GM19463 (cell line): ENCODE measurements around the gene KCNQ2.

Experiments used
- ATAC-seq: cut with Tn5 transposase; IDR thresholded peaks from one replicate; pipeline ENCODE4 v1.9.1; 2021; ENCODE audit warnings: mild to moderate bottlenecking, moderate library complexity; ENCODE audit not compliant: unreplicated experiment

The KCNQ2 gene

DNA sequence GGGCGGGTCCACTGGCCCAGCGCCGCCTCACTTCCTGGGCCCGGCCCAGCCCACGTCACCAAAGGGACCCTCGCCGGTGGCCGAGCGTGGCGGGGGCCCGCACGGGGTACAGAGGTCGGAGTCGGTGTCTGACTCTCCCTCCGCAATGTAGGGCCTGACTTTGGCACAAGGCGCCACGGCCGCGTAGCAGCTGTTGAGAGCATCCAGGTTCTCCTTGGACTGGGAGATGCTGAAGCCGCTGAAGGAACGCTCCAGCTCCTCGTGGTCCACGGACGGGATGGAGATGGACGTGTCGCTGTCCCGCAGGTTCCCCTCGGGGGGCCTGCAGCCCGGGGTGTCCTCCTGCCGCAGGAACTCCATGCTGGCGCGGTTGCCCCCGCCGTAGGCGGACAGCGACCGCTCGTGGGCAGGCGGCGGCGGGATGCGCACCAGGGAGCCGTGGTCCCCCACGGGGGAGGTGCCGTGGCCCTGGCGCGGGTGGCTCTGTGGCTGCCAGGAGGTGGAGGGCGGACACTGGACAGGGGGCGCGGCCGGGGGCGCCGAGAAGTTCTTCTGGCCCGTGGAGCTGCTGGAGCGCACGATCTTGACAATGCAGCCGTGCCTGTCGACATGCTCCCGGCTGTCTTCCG, 65.7 kb downstream of the KCNQ2 start:
- ATAC-seq: no peak

DNA sequence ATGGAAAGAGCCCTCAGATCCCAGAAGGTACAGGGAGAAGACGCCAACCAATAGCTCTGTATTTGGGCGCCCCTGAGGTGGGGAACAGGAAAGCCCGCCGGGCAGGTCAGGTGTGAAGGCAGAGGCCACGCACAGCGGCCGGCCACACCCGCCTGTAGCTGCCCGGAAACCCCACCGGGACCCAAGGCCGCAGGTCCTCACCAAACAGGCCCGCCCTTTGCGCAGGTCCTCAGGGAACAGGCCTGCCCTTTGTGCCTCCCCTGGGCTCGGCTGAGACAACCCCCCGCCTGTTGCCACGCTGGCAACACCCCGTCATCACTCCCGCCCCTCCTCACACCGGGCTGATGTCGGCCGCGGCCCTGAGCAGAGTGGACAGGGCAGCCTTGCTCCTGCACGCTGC, 66.4 kb downstream of the KCNQ2 start:
- no peak for ATAC-seq

DNA sequence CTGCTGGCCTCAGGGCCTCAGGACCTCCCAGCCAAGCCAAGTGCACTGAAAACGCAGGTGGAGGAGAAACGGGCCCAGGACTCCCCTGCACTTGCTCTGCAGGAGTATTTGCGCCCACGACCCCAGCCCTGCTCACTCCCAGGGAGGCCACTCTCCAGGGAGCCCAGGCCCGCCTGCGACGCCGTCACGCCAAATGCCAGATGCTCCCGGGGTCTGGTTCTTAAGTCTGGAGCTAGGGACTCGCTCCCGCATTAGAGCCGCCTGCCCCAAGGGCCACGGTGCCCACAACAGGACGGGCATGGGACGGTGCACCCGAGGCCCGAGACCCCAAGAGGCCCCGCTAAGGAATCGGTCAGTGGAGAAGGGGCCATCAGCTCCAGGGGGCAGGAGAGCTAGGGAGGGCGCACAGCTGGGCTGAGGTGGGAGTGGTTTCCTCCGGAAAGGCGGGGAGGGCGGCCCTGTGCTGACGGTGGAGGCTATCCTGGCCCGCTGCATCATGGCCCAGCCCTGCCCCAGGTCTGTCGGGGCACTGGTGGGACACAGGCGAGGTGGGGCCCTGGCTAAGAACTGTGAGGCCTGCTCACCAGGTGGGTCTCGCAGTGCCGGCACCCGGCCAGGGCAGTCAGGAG, 67.2 kb downstream of the KCNQ2 start:
- no peak for ATAC-seq

DNA sequence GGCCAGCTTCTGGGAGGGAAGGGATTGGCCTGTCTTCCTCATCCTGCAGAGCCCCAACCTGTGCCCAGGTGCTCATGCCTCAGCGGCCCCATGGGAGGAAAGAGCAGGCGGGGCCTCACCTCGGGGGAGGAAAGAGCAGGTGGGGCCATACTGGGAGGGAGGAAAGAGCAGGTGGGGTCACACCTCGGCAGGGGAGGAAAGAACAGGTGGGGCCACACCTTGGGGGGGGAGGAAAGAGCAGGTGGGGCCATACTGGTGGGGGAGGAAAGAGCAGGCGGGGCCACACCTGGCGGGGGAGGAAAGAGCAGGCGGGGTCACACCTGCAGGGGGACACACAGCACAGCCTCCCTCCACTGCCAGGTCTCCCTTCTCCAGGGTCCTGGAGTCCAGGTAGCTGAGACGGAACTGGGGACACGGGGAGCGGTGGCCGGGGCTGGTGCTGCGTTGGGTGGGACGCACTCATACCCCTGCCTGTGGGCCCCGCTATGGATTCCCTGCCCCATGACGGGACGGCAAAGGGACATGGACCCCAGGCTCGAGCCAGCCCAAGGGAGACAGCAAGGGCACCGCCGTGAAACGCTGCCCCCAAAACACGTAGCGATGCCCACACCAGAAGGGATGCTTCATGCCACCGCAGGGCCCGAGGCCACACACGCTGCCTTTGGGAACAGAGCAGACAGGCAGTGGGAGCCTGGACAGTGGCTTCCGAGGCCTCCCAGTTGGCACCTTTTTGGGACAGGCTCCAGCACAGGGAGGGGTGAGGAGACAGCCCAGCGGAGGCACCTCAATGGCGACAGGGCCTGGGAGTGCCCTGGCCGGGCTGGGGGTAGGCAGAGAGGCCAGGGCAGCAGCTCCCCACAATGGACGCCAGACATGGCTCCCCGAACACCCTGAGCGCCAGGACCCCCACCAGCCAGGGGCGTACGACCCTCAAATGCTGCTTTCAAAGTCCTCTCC, 68.0 kb downstream of the KCNQ2 start:
- no peak for ATAC-seq

DNA sequence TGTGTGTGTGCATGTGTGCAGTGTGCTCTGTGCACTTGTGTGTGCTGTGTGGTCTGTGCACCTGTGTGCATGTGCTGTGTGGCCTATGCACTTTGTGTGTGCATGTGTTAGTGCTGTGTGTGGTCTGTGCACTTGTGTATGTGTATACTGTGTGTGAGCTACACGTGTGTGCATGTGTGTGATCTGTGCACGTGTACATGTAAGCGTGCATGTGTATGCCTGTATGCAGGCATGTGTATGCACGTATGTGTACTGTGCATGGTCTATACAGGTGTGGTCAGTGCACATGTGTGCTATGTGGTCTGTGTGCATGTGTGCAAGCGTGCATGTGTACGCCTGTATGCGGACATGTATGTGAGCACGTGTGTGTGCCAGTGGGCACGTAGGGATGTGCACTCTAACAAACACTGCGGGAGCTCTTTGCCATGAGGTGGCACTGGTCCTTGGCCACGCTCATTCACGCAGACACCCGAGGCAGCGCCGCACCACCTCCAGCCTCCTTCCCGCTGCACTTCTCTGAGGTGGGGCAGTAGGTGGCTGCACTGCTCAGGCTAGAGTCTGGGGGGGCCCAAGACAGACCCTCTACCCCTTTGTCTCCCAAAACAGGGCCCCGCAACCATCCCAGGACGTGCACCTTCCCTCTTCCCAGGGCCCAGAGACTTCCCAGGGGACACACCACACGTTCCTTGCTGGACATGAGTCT, 68.9 kb downstream of the KCNQ2 start:
- ATAC-seq: no peak

DNA sequence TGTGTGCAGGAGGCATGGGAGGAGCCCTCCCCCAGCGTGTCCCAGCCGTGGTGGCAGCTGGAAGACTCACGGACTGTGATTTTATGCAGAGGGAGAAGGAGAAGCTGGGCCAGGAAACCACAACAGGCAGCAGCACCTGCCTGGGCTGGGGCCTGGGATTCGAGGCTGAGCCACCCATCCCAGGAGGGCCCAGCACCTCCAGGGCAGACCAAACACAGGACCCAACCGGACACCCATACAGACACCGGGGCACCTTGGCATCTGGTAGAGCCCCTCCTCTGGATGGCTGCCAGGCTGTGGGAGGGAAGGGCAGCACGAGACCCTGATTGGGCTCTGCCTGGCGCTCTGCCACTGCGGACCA, 69.6 kb downstream of the KCNQ2 start:
- no peak for ATAC-seq

DNA sequence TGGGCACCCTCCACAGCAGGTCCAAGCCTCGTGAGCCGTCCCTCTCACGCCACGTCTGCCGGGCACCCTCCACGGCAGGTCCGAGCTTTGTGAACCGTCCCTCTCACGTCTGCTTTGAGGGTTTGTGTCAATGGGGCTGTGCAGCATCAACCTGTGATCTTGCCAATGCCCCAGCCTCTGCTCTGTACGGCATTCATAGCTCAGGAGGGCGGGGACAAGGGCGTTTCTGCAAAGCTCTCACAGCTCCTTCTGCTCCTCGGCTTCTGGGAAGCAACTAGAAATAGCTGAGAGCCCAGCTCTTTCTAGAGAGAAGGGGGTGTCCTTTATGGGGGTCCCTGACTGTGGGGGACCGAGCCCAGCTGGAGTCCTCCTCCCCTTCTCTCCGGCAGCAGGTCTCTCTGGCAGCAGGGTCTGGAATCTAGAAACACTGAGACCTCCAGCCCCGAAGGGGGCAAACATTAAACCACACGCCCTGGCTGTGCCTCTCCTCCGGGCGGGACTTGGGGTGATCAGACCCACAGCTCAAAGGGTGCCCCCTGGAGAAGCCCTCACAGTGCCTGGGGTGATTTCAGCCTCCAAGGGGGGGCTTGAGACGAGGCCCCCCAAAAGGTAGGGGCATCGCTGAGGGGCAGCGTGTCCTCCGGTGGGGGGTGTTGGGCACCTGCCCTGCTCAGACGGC, 70.1 kb downstream of the KCNQ2 start:
- ATAC-seq: no peak

DNA sequence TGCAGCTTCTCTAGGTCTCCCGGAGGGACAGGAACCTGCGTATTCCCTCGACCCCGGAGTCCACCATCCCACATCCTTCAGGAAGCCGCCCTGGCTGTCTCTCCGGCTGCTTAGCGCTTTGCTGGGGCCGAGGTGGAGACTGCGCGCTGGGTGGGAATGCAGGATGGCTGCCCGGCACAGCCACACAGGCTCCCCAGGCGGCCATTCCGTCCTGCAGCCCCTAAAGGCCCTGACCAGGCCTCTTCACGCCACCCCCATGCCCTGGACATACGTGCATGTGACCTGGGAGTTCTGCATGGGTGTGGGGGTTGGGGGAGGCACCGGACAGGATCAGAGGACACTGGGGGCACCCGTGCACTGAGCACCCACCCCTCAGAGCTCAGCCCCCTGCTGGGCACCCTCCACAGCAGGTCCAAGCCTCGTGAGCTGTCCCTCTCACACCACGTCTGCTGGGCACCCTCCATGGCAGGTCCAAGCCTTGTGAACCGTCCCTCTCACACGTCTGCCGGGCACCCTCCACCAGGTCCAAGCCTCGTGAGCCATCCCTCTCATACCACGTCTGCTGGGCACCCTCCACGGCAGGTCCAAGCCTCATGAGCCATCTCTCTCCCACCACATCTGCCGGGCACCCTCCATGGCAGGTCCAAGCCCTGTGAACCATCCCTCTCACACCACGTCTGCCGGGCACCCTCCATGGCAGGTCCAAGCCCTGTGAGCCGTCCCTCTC, 70.9 kb downstream of the KCNQ2 start:
- ATAC-seq: no peak

DNA sequence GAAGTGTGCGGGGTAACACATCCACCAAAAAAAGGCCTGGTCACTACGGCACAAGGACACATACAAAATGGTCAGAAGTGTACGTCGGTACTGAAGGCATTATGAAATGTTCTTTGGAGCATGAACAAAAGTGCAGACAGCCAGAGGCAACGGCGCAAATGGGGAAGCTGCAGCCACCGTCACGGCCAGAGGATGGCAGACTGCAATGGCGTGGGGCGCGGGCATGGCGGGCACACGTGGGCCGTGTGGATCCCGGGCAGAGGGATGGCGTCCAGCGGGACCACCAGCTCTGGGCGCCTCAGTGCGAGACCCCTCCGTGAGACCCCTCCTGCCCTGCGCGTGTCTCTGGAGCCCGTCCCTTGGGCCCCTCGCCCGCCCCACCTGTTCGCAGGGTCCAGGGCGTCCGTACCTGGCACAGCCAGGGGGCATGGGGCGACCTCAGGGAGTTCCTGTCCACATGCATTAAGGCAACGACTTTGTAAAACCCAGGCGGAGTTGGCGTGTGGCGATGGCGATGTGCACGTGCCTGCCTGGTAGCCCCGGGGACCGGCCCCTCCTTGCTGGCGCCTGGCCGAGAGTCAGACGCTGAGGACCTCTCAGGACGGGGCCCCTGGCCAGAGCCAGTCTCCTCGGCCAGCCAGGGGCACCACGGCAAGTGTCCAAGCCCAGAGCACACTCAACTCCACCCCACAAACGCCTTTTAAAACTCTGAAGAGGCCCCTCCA, 71.8 kb downstream of the KCNQ2 start:
- no peak for ATAC-seq

DNA sequence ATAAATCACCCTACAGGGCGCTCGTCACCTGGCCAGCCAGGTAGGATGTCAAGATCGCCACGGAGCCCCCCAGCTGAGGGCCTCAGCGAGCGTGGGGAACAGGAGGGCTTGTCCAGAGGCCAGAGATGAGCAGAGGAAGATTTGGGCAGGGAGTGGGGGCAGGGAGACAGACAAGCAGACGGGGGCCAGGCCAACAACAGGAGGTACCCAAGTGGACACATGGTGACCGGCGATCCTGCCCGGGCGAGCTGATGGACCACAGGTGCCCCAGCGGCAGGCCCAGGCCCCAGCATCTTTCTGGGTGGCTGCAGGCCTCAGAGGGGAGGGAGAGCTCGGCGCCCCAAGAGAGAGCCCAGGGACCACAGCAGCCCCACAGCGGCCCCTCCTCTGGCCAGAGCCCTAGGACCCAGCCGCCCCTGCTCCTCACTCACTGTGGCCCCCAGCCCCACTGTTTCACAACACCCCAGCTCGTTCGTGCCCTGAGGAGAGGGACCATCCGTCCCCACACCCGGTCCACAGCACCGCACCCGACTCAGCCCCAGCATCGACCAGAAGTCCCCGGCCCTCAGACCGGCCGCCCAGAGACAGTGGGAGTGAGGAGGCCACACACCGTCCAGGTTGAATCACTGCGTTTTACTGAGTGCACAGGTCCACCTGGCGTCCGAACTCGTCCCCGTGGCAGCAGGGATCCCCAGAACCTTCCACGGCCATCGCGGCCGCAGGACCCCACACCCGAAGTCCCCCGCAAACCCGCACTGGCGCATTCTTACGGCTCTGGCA, 72.7 kb downstream of the KCNQ2 start:
- no peak for ATAC-seq

DNA sequence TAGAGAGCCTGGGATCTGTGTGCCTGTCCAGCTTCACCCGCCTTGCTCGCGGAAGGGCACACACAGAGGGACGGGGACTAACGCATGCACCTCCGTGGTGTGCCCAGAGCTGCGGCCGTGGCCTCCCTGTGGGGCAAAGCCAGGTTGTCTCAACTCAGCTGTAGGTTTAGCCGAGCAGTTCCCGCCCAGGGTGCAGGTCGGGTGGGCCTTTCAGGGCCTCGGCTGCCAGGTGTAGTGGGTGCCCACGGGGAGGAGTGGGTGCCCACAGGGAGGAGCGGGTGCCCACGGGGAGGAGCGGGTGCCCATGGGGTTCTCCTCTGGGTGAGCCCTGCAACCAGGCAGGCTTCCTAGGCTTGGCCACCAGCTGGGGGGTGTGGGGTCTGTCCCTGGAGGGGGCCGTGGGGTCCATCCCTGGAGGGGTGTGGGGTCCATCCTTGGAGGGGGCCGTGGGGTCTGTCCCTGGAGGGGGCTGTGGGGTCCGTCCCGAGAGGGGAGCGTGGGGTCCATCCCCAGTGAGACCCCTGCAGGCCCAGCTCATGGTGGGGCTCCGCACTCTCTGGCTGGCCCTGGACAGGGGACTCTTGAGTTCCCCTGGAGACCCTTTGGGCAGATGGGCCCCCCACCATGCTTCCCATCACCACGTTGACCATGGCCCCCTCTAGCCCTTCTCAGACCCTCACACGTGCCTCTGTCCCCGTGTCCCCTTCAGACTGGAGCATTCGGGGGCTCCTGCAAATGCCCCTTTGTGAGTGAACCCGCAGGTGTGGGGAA, 73.5 kb downstream of the KCNQ2 start:
- no peak for ATAC-seq

DNA sequence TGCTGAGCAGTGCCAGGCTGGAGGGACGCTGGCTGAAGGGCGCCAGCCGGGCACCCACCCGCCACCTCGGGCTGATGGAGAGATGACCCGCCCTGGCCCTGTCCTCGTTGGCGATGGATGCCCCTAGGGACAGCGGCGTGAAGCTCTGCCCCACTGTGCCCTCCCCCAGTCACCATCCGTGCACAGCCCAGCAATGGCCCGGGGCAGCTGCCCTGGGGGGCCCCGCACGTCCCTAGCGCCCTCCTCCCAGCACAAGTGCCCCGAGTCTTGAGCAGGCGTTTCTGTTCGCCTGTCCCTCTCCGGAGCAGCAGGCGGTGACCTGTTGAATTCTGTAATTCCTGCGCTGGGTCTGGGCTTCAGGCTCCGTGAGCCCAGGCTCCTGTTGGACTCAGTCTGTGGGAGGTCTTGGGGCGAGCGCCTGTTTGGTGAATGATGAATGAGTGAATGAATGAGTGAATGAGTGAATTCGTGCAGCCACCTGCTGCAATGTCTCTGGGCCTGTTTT, 74.5 kb downstream of the KCNQ2 start:
- no peak for ATAC-seq

DNA sequence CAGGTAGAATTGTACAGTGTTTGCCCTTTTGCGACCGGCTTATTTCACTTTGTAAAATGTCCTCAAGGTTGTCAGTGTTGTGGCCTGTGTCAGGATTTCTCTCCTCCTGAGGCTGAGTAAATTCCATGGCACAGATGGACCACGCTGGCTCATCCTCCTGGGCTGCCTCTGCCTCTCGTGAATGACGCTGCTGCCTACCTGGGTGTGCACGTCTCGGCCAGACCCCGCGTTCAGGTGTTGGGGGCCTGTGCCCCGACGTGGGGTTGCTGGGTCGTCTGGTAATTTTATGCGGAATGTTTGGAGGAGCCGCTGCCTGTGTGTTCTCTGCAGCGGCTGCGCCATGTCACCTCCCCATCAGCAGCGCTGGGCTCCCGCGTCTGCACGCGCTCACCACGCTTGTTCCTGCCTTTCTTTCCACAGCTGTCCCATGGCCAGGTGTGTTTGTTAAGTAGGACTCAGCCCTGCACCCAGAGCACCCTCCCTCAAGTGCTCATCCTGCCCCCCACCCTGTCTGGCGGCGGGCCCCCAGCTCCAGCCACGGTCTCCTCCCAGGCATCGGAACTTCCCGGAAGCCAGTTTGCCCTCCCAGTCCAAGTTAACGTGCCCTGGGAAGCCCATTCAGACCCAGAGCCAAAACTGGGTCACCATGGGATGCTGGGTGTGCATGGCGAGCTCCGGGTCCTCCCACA, 75.2 kb downstream of the KCNQ2 start:
- ATAC-seq: no peak

DNA sequence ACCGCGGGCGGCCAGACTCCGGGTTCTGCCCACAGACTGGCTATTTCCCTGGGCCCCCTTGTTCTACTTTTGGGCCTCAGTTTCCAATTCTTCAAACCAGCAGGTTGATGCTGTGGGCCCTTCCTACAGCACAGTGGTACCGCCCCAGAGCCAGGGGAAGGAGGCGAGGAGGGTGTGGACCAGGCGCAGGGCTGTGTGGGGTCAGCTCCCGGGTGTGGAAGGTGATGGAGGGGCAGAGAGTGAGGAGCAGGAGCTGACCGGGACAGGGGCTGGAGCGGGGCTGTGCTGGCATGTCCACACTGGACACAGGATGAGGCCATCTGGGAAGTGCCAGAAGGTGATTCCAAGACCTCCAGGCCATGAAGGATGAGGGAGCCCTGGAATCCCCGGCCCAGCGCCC, 76.2 kb downstream of the KCNQ2 start:
- no peak for ATAC-seq

DNA sequence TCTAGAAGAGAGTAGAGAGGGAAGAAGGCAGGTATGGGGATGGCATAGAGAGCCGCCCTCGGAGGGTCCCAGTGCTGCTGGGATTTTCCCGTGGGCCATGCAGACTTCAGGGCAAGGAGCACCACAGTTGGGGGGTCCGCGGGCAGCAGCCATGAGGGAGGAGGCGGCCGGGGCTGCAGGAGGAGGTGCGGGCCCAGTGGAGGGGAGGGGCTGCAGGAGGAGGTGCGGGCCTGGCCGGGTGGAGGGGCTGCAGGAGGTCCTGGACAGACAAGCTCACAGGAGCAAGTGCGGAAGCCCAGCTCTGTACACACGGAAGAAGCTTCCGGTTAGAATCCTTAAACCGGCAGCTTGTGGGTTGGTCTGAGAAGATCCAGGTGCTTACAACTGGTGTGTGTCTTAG, 76.7 kb downstream of the KCNQ2 start:
- no peak for ATAC-seq

DNA sequence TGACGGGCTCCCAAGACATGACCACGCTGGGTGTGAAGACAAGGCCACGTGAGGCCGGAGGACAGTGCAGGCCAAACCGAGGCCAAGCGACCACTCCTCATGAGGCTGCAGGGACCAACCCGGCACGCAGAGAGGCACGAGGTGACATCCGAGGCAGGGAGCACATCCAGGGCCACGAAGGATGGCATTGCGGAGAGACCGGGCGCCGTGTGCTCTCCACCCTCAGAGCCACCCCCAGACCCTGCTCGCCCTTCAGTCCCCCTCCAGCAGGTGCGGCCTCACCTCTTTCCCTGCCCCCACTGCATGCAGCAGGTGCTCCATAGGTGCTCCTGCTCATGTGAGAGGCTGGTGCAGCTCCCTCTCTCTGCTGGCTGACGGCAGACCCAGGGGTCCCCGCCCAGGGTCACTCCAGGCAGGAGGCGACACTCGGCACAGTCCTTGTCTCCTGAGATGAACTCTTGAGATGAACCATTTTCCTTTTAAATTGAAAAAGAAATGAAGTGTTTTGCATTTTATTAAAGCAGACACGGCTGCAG, 77.5 kb downstream of the KCNQ2 start:
- ATAC-seq: no peak
